ENCODE results near the gene SOX15.
"Not testable (repeated sequence)": the region's sequence is repeated elsewhere in the genome, so short reads cannot be mapped to it uniquely, and the experiment has no call there.

SOX15 gene

DNA sequence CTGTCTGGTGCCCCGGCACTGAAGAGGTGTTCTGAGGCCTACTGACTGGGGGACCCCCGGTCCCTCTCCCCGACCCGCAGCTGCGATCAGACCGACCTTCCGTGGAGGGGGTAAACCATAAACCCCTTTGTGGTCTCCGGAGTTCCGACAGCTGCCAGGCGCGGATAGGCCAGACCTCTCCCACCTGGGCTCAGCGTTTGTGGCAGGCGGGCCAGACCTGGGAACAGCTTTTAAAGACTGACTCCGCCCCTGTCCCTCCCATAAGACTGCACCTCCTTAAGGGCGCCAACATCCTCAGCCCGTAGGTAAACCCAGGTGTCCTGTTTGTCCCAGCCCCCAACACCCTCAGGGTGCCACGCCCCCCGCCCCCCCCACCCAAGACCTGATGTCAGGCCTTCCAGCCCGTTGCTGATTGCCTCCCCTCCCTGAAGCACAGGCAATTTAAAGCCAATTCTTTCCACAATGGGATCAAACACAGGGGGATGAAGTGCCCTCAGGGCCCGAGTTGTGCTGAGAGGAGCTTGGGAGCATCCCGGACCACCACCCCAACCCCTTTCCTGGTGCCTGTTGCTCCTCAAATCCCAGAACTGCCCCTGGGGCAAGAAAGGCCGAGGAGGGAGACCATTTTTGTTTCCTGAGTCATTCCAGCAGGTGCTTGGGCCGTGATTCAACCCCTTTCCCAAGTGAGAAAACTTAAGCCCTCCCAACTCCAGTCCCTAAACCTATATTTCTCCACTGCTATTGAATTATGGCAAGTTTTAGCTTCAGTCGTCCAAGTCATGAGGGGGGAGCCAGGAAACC, at the start of gene SOX15:
Gene SOX15, minus strand, starts transcription at position 204 of the 801 bp plus-strand sequence. CDS start 418 bp downstream, outside the sequence.
- DNase-seq, result no peak

DNA sequence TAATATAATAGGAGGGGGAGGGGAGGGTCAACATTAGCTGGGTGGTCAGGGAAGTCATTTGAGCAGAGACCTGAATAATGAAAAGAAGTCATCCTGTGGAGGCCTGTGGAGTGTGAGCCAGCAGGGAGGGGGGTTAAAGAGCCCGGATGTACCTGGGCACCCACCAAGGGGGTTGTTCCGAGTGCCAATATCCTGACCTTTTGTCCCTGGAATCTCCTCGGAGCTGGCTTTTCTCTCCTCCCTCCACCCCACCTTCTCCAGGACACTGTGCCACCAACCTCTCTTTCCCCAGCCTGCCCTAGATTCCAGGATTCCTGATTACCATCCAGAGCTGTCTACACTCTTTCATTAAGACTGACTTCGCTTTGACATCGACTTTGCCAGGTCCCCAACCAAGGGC, 46.3 kb upstream of the SOX15 start:
- DNase-seq, result no peak

DNA sequence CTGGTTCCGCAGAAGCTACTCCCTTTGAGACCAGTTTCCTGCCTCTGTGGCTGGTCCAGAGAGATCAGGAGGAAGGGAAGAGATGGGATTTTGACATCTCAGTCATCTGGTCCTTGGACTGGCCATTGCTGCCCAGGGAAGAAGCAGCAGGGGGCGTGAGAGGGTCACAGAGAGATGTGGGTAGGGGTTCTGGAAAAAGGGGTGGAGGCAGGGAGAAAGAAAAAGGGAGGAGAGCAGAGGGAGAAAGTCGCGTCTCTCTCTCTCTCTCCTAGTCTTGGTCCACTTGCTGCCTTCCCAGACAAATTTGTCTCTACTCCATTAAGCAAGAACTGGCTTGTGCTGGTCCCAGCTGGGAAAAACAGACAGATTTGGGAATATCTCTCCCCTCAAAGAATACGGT, 44.5 kb upstream of the SOX15 start:
- DNase-seq, result no peak

DNA sequence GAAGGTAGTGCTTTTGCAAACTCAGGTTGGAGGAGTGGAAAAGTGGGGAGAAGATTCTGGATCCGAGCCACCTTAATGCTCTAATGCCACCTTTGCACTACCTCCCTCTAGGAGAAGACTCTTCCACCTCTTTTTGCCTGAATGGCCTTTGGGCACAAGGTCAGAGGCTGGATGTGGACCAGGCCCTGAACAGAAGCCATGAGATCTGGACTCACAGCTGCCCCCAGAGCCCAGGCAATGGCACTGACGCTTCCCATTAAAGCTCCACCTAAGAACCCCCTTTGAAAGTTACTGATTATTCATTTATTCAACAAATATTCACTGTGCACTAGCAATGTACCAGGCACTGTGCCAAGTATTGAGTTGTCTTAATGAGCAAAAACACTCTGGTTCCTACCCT, 43.2 kb upstream of the SOX15 start:
- DNase-seq, result no peak

DNA sequence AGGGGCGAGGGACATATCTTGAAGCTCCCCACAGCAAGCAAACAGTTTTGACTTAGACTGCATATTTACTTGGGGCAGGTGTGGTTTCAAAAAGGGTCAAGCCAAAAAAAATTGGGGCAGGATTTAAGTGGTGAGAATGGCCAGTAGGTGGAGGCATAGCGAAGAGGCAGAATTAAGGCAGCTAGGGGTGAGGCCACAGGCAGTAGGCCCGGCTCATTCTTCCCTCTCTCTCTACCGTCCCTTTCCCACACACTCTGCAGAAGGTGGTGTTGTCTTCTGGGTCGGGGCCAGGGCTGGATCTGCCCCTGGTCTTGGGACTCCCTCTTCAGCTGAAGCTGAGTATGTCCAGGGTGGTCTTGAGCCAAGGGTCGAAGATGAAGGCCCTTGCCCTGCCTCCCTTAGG, 42.6 kb upstream of the SOX15 start:
- no peak for DNase-seq

DNA sequence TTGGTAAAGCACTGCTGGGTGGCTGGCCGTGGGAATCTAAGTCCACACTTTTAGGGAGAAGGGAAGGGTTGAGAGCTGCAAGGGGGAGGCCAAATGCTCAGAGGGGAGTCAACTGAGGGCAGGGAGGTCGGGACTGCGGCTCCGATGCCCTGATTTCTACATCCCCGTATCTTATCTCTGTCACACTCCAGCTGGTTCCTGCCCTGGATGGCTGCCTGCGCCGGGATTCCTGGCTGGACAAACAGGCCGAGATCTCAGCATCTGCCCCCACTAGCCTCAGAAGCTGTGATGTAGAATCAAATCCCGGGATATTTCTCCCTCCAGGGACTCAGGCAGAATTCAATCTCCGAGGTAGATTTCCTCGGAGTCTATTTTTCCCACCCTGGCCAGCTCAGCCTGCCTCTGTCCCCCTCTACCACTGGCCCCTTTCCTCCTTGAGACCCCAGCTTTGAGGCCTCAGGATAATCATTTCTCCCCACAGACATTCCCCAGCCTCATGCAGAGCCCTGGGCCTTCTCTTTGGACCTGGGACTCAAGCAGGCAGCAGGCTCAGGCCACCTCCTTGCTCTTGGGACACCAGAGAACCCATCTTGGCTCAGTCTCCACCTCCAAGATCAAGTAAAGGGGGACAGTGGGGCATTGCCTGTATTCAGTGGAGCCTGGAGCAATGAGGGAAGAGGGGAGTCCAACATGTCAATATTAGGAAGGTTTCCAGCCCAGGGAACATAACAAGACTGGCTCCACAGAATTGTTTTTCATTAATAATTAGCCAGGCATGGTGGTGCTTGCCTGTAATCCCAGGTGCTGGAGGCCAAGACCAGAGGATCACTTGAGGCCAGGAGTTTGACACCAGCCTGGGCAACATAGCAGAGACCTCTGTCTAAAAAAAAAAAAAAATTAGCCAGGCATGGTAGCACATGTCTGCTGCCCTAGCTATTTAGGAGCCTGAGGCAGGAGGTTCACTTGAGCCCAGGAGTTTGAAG, 41.8 kb upstream of the SOX15 start:
- no peak for DNase-seq

DNA sequence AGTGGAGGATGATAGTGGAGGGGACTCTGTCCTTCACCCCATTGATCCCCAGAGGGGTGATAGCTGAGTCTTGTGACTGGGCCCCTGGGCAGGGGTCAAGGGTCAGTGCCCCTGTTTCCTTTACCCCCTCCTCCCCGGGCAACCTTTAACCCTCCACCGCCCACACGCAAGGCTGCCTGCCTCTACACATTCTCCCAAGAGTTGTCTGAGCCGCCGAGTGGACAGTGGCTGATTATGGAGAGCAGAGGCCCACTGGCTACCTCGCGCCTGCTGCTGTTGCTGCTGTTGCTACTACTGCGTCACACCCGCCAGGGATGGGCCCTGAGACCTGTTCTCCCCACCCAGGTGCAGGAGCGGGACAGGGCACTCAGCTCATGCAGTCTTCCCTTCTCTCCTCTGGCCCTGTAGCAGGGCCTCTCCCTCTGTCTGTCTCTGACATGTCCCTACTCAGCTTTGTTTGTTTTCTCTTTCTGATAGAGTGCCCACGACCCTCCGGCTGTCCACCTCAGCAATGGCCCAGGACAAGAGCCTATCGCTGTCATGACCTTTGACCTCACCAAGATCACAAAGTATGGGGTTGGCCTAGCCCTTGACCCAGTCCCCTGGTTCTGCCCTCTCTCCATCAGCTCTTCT, 40.2 kb upstream of the SOX15 start, which contains the start of gene SHBG:
Gene SHBG, plus strand, starts transcription at position 197 of the 633 bp plus-strand sequence. Its CDS starts 38 bp downstream, at position 235.
- no peak for DNase-seq

DNA sequence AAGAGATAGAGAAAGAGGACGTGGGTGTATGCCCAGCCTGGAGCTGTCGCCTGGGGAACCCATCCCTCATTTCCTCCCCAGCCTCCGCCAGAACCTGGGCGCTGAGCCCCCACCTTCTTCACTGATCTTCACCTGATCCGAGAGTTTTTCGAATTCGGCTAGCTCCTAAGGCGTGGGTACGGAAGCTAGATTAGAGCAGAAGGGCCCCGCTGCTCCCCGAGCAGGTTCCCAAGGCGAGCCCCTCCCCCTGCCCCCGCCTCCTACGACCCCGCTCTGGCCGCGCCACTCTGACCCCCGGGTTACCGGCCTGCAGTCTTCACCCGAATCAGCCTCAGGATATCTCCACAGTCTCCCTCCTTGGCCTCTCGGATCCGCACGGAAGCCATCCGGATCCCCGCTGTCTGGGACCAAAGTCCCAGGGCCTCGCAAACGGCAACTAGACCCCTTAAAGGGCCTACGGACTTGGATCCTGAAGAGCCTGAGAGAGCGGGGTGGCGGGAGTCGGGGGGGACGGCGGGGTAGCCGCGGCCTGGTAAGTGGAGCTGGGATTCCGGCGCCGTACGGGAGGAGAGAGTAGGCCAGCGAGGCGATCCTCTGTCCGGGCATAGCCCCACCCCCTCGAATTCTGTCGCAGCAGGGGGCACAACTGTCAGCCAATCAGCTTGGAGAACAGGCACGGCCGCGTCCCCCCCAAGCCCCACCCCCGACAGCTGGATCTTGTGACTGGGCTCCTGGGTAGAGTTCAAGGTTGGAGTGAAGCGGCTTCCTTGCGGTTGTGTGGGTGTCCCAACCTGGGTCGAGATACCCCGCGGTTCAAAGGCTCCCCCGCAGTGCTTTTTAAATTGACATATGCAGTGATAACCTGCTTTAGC, 37.6 kb upstream of the SOX15 start, which contains the start of gene SAT2:
Gene SAT2, minus strand, starts transcription at position 572 of the 872 bp plus-strand sequence. Its CDS starts 186 bp downstream, at position 386.
- peak; percentile 30 for DNase-seq

DNA sequence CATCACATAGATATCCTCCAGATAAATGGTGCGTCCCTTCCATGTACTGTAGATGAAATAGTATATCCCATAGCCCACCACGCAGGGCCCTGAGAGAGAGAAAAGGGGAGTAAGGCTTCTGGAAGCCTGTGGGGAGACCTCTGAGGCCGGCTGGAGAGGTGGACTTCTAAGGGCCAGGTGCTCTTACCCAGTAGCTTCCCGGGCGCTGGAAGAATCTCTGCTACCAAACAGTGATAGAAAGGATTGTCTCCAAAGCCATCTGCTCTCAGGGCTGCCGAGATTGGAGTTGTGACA, 37.0 kb upstream of the SOX15 start:
- DNase-seq, result no peak

DNA sequence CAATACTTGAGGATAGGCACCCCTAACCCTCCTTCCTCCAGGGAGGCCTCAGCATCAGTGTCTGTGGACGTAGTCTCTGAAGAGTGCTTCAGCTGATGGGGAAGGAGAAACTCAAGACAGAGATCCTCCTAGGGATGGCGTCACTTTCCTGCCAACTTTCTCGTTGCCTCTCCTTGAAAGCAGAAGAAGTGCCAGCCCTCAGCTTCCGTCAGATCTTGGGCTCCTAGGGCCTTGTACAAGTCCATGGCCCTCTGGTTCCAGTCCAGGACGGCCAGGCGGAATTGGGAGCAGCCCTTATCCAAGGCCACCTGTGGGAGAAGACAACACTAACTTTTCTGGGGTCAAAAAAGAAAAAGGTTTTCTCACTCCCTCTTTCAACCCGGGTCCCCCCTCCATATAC, 36.4 kb upstream of the SOX15 start:
- DNase-seq, result no peak

DNA sequence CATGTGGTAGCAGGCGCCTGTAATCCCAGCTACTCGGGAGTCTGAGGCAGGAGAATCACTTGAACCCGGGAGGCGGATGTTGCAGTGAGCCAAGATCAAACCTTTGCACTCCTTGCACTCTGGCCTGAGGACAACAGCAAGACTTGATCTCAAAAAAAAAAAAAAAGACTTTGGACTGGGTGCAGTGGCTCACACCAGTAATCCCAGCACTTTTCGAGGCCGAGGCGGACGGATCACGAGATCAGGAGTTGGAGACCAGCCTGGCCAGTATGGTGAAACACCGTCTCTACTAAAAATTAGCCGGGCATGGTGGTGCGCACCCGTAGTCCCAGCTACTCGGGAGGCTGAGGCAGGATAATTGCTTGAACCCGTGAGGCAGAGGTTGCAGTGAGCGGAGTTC, 35.9 kb upstream of the SOX15 start:
- not testable (repeated sequence) for DNase-seq

DNA sequence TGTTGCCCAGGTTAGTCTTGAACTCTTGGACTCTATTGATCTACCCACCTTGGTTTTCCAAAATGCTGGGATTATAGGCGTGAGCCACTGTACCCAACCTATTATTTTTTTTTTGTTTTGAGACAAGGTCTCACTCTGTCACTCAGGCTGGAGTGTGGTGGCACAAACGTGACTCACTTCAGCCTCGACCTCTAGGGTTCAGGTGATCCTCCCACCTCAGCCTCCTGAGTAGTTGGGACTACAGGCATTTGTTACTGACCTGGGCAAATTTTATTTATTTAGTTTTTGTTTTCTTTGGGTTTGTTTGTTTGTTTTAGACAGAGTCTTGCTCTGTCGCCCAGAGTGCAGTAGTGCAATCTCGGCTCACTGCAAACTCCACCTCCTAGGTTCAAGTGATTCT, 33.8 kb upstream of the SOX15 start:
- no peak for DNase-seq

DNA sequence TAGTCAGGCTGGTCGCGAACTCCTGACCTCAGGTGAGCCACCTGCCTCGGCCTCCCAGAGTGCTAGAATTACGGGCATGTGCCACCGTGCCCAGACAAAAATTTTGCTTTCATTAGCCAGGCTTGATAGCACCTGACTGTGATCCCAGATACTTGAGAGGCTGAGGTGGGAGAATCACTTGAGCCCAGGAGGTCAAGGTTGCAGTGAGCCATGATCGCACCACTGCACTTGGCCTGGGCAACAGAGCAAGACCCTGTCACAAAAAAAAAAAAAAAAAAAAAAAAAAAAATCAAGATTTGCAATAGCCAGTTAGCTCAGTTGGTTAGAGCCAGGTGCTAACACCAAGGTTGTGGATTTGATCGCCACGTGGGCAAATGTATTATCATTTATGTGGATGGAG, 30.9 kb upstream of the SOX15 start:
- no peak for DNase-seq

DNA sequence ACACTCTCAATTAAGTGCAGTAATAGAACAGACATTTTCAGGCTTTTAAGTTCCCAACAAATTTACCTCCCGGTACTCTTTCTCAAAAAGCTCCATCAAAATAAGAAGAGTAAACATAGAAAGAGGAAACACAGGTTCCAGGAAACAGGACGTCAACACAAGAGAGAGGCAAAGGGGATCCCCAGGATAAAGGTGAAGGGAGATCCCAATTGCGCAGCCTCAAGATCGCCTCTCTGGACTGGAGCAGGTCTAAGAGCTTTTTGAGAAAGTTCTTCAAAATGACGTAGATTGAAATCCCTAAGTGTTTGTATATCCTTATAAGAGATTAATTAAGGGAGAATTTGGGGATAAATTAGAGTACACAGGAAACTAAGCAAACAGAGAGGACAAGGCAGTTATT, 28.7 kb upstream of the SOX15 start:
- no peak for DNase-seq

DNA sequence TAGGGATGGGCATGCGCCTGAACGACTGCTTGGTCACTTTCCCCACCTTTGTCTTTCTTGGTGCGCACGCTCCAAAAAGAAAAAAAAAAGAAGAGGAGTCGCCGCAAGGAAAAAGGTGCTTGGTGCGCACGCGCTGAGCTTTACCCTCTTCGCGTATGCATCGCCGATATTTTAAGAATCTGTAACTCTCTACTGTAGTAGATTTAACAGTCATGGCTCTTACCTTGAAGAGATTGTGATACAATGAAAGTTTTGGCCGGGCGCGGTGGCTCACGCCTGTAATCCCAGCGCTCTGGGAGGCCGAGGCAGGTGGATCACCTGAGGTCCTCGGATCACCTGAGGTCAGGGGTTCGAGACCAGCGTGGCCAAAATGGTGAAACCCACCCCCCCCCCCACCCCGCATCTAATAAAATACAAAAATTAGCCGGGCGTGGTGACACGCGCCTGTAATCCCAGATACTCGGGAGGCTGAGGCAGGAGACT, 25.4 kb upstream of the SOX15 start:
- DNase-seq, result no peak

DNA sequence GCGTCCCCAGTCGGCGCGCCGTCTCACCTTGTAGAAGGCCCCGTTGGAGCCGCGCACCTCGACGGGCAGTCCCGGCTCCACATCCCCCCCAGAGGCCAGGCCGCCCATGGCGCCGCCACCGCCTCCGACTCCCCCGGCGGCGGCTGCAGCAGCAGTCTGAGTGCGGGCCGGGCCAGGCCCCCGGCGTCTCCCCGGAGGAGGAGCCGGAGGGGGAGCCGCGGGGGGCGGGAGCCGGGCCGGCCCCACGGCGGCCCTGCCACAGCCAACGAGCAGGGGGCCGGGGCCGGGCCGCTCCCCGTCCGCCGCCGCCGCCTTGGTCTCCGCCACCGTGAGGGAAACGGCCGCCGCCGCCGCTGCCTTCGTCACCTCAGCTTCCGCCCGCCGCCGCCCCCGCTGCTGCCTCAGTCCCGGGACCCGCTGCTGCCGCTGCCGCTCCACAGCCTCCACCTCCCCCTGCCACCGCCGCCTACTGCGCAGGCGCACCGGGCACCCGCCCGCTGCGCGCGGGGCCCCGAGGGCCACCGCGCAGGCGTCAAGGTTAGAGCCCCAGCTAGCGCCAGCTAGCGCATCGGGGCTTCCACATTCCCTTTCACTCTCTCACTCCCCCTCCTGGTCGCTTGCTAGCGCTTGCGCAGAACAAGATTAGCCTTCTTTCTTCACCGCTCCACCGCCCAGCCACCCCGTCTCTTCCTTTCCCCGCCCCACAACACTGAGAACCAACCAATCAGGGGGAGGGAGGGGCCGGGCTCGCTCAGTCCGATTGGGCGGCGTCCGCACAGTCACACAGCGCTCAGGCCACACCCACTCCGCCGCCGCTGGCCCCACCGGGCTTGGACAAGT, 24.8 kb upstream of the SOX15 start, which contains the start of gene FXR2:
Gene FXR2, minus strand, starts transcription at position 473 of the 840 bp plus-strand sequence. Its CDS starts 365 bp downstream, at position 108.
- DNase-seq, result peak; percentile 97

DNA sequence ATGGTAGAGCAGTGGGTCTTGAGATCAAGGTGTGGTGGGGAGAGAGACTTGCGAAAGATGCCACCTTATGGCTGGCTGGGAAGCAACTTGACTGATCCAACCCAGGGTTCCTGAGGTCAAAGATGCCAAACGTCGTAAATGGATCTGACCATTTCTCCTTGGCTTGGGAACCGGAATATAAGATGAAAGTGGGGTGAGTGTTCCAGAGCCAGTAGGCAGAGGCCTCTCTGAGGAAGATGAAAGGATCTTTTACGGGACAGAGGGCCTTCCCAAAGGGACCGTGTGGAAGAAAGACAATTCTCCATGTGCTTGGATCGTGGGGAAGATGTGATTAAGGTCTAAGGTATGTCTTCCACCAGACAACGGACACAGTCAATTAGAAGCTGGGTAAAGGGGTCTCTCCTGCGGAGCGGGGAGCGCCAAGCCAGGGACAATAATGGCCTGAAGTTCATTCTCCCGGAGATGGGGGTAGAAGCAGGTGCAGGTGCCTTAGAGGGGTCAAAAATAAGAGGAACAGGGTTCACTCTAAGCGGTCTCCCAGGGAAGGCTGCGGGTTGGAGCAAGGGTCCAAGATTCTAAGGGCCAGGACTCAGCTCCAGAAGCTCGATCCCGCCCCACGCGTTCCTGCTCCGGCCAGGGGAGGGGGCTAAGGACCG, 24.0 kb upstream of the SOX15 start:
- DNase-seq, result no peak

DNA sequence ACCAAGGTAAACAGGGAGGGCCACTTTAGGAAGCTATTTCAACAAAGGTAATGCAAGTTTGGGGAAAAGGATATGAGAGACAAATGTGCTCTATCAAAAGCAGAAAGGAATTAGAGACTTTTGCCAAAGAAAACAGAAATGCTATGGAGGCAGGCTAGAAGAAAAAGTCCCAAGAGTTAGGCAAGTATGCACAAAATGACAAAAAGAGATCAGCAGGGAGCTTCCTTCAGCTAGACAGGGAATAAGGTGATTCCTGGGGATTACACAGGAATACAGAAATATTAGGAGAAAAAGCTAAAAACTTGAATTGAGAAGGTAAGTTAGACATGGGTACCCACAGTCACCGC, 22.4 kb upstream of the SOX15 start:
- no peak for DNase-seq

DNA sequence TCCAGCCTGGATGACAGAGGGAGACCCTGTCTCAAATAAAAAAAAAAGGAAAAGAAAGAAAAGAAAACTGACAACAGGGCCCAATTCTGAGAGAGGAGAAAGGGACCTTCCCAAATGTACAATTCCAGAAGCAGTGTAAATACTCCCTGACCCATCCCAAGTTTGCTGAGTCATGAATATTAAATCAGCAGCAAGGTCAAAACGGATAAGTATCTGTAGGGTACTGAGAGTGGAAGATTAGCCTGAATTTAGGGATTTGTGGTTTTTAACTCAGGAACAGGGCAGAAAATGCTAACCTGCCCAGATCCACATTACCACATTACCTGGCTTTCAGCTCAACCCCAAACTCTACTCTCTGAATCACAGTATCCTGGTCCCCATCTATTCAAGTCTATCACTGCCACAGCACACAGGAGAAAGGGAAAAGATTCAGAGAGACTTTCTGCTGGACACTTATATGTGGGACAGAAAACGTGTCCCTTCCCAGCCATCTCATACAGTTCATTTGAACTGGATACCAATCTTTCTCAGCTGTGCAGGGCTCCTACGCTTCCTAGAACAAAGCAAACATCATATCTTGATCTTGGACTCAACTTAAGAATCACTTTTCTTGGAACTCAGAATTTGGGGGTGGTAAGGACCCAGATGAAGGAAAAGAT, 21.9 kb upstream of the SOX15 start:
- DNase-seq, result no peak

DNA sequence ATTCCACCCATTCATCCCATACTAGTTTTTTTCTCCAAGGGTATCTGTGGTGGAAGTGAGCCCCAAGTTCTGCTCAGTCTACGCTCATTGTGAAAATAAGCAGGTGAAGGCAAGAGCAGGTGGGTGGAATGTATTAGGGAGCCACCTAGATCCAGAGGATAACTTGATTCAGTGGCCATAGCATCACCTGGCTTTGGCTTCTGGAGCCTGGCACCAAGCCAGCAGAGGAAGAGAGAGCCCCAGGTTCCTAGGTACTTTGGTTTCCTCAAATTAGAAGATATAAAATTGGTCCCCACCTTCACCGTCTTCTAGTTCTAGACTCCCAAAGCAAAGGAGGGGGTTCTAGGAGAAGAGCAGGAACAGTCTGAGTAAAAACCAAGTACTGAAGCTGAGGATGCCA, 20.7 kb upstream of the SOX15 start:
- no peak for DNase-seq

All from NCI-H1436 treated with DMSO at 0.1 percent for 48 hours (cell line).